ENCODE data around the gene LCE5A. TPM values are rescaled to one million over a fixed set of nuclear protein-coding genes. Genes with fewer than 3 reads are reported as not detected.

The LCE5A gene
- total and polyA plus RNA-seq, 10 of the 15 experiments (the other 5 are each of a cell fraction or from before 2014, with no cell fraction given), result not detected

DNA sequence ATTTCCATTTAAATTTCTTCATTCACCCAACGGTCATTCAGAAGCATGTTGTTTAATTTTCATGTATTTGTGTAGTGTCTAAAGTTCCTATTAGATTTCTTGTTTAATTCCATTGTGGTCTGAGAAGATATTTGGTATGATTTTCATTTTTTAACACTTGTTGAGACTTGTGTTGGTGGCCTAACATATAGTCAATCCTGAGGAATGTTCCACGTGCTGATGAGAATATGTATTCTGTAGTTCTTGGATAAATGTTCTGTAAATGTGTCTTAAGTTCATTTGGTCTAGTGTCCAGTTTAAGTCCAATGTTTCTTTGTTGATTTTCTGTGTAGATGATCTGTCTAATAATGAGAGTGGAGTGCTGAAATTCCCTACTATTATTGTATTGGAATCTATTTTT, 22.7 kb upstream of the LCE5A start:
- CTCF ChIA-PET, result no interaction called here
- Histone ChIP-seq H2AFZ (ENCODE audit: control insufficient read depth, low read depth, low read length) (no peak overlapping the region), H3K79me2 (ENCODE audit: control insufficient read depth, insufficient read depth, low read length) (no peaks in the 10 kb centered on the region), H3K4me1 (ENCODE audit: control insufficient read depth, insufficient read depth, low read length) (no peaks in the 10 kb centered on the region), H3K27ac (ENCODE audit: control insufficient read depth, insufficient read depth) (no peak overlapping the region), H3K4me2 (ENCODE audit: control insufficient read depth, insufficient read depth) (no peak overlapping the region), H4K20me1 (ENCODE audit: control insufficient read depth, insufficient read depth) (no peaks in the 10 kb centered on the region), H3K36me3 (ENCODE audit: control insufficient read depth in 2 of 2, insufficient read depth in 2 of 2, low read length in 1 of 2) (no peaks in the 10 kb centered on the region), H3K9me3 (replicated peaks; ENCODE audit: control insufficient read depth, insufficient read depth, low read length) (no peaks in the 10 kb centered on the region), H3K9ac (ENCODE audit: control insufficient read depth, insufficient read depth, low read length) (no peak overlapping the region), H3K4me3 (no peak overlapping the region), H3K27me3 (replicated peaks in 1 of 2; ENCODE audit: control insufficient read depth in 2 of 2, insufficient read depth in 2 of 2, low read length in 1 of 2) (no peaks in the 10 kb centered on the region)
- FAIRE-seq, result no peak
- RAD21 ChIA-PET (ENCODE audit: unreplicated experiment), result no interaction called here
- no peak for DNase-seq (ENCODE audit: low read depth, low spot score)
- no peak for ATAC-seq
- POLR2A ChIA-PET, result no interaction called here
- BruUV-seq (replicated peaks), result no TSS peak
- SMC1A ChIA-PET (ENCODE audit: uncharacterized antibody, unreplicated experiment), result no interaction called here
- WGBS (ENCODE audit: insufficient coverage, insufficient replicate concordance, low lambda C conversion rate, missing lambda C conversion rate), result 0% methylated on average over 2 of the region's 2 CpGs
- in situ Hi-C loops (cut with MboI) (no loop called here), intact Hi-C loops (cut with micrococcal nuclease; ENCODE audit: unreplicated experiment) (loop anchor here (10.0 kb wide), 1 partner anchor 737 kb away; no protein-coding TSS in a partner anchor)
- TF ChIP-seq FOS (IDR thresholded peaks at IDR 0.05; ENCODE audit: borderline replicate concordance, extremely low read depth, insufficient read length) (no peak), ZNF207 (IDR thresholded peaks at IDR 0.05; ENCODE audit: borderline replicate concordance) (no peak), HDAC2 (IDR thresholded peaks at IDR 0.05) (no peak), POU2F2 (IDR thresholded peaks at IDR 0.05; ENCODE audit: borderline replicate concordance, low read depth, low read length) (no peak), YY1 (IDR thresholded peaks at IDR 0.05; ENCODE audit: low read depth, low read length) (no peak), PAX8 (IDR thresholded peaks at IDR 0.05) (no peak), EZH2 (IDR thresholded peaks at IDR 0.05; ENCODE audit: borderline replicate concordance, control insufficient read depth, low read depth, low read length) (no peak), NR2C1 (IDR thresholded peaks at IDR 0.05) (no peak), CEBPB (IDR thresholded peaks at IDR 0.05; ENCODE audit: borderline replicate concordance in 1 of 2, low read depth in 2 of 2, low read length in 2 of 2) (no peak), MEF2B (IDR thresholded peaks at IDR 0.05; ENCODE audit: partially characterized antibody, poor library complexity, severe bottlenecking) (no peak), FOXM1 (IDR thresholded peaks at IDR 0.05; ENCODE audit: low read depth, low read length) (no peak)
- TF ChIP-seq, protein P1, sequence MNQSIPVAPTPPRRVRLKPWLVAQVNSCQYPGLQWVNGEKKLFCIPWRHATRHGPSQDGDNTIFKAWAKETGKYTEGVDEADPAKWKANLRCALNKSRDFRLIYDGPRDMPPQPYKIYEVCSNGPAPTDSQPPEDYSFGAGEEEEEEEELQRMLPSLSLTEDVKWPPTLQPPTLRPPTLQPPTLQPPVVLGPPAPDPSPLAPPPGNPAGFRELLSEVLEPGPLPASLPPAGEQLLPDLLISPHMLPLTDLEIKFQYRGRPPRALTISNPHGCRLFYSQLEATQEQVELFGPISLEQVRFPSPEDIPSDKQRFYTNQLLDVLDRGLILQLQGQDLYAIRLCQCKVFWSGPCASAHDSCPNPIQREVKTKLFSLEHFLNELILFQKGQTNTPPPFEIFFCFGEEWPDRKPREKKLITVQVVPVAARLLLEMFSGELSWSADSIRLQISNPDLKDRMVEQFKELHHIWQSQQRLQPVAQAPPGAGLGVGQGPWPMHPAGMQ (IDR thresholded peaks at IDR 0.05; ENCODE audit: borderline replicate concordance), result no peak
- TF ChIP-seq, protein P2, sequence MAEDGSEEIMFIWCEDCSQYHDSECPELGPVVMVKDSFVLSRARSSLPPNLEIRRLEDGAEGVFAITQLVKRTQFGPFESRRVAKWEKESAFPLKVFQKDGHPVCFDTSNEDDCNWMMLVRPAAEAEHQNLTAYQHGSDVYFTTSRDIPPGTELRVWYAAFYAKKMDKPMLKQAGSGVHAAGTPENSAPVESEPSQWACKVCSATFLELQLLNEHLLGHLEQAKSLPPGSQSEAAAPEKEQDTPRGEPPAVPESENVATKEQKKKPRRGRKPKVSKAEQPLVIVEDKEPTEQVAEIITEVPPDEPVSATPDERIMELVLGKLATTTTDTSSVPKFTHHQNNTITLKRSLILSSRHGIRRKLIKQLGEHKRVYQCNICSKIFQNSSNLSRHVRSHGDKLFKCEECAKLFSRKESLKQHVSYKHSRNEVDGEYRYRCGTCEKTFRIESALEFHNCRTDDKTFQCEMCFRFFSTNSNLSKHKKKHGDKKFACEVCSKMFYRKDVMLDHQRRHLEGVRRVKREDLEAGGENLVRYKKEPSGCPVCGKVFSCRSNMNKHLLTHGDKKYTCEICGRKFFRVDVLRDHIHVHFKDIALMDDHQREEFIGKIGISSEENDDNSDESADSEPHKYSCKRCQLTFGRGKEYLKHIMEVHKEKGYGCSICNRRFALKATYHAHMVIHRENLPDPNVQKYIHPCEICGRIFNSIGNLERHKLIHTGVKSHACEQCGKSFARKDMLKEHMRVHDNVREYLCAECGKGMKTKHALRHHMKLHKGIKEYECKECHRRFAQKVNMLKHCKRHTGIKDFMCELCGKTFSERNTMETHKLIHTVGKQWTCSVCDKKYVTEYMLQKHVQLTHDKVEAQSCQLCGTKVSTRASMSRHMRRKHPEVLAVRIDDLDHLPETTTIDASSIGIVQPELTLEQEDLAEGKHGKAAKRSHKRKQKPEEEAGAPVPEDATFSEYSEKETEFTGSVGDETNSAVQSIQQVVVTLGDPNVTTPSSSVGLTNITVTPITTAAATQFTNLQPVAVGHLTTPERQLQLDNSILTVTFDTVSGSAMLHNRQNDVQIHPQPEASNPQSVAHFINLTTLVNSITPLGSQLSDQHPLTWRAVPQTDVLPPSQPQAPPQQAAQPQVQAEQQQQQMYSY (CRISPR knock-in tag; IDR thresholded peaks at IDR 0.05), result no peak

All from GM12878 (cell line).